ENCODE results near the gene NUDT8. TPM values are rescaled to one million over a fixed set of nuclear protein-coding genes. Genes with fewer than 3 reads are reported as not detected.

NUDT8 gene
- total RNA-seq, 1 donor from 2014 or later: 3.0 TPM

GRCh38 chr11:67648140-67648795, 18.5 kb upstream of the NUDT8 start:
- FAIRE-seq (no peak), DNase-seq (ENCODE audit: low read depth) (no peak)
- Histone ChIP-seq H3K4me2 (ENCODE audit: low read length) (no peak overlapping the region), H3K27me3 (ENCODE audit: insufficient read depth, low read length) (peaks cover 2% of the 10 kb centered on the region), H3K4me1 (ENCODE audit: insufficient read depth, low read length) (no peaks in the 10 kb centered on the region), H3K9ac (ENCODE audit: low read length) (no peak overlapping the region), H3K4me3 (ENCODE audit: insufficient read depth, low read depth, low read length) (no peak overlapping the region), H3K79me2 (ENCODE audit: insufficient read depth, low read length) (no peaks in the 10 kb centered on the region), H2AFZ (ENCODE audit: low read depth, low read length) (no peak overlapping the region), H3K9me3 (ENCODE audit: insufficient read depth, low read depth, low read length) (peaks cover 3% of the 10 kb centered on the region), H3K36me3 (ENCODE audit: insufficient read depth, low read length) (no peaks in the 10 kb centered on the region), H3K27ac (ENCODE audit: low read depth, low read length) (no peak overlapping the region), H4K20me1 (ENCODE audit: insufficient read depth, low read length) (no peaks in the 10 kb centered on the region)
- no peaks in the 10 kb centered on the region for H3K4me1 Mint-ChIP-seq (ENCODE audit: low read depth, unreplicated experiment)
- H3K36me3 Mint-ChIP-seq (ENCODE audit: low read depth, unreplicated experiment): no peaks in the 10 kb centered on the region
- peaks cover 2% of the 10 kb centered on the region for H3K9me3 Mint-ChIP-seq (ENCODE audit: unreplicated experiment)
- no peak for TF ChIP-seq EZH2 (IDR thresholded peaks at IDR 0.05; ENCODE audit: insufficient read depth, low read length)
- no peak for TF ChIP-seq CTCF (IDR thresholded peaks at IDR 0.05; ENCODE audit: insufficient read depth, low read depth, low read length)
- H3K27ac Mint-ChIP-seq (ENCODE audit: unreplicated experiment): no peak overlapping the region
- no peak overlapping the region for H3K4me3 Mint-ChIP-seq (ENCODE audit: unreplicated experiment)
- H3K27me3 Mint-ChIP-seq (ENCODE audit: low read depth, unreplicated experiment): peaks cover 15% of the 10 kb centered on the region

GRCh38 chr11:67647471-67647870, 17.7 kb upstream of the NUDT8 start:
- peaks cover 6% of the 10 kb centered on the region for H3K9me3 Mint-ChIP-seq (ENCODE audit: unreplicated experiment)
- Histone ChIP-seq H3K9ac (ENCODE audit: low read length) (no peak overlapping the region), H4K20me1 (ENCODE audit: insufficient read depth, low read length) (no peaks in the 10 kb centered on the region), H3K4me2 (ENCODE audit: low read length) (no peak overlapping the region), H3K36me3 (ENCODE audit: insufficient read depth, low read length) (no peaks in the 10 kb centered on the region), H3K27ac (ENCODE audit: low read depth, low read length) (no peak overlapping the region), H3K4me3 (ENCODE audit: insufficient read depth, low read depth, low read length) (no peak overlapping the region), H3K9me3 (ENCODE audit: insufficient read depth, low read depth, low read length) (peaks cover 3% of the 10 kb centered on the region), H2AFZ (ENCODE audit: low read depth, low read length) (no peak overlapping the region), H3K4me1 (ENCODE audit: insufficient read depth, low read length) (no peaks in the 10 kb centered on the region), H3K79me2 (ENCODE audit: insufficient read depth, low read length) (no peaks in the 10 kb centered on the region), H3K27me3 (ENCODE audit: insufficient read depth, low read length) (peaks cover 2% of the 10 kb centered on the region)
- no peak for DNase-seq (ENCODE audit: low read depth)
- no peaks in the 10 kb centered on the region for H3K4me1 Mint-ChIP-seq (ENCODE audit: low read depth, unreplicated experiment)
- no peak for FAIRE-seq
- H3K4me3 Mint-ChIP-seq (ENCODE audit: unreplicated experiment): no peak overlapping the region
- no peak for TF ChIP-seq EZH2 (IDR thresholded peaks at IDR 0.05; ENCODE audit: insufficient read depth, low read length)
- no peak for TF ChIP-seq CTCF (IDR thresholded peaks at IDR 0.05; ENCODE audit: insufficient read depth, low read depth, low read length)
- no peaks in the 10 kb centered on the region for H3K36me3 Mint-ChIP-seq (ENCODE audit: low read depth, unreplicated experiment)
- no peak overlapping the region for H3K27ac Mint-ChIP-seq (ENCODE audit: unreplicated experiment)
- peaks cover 15% of the 10 kb centered on the region for H3K27me3 Mint-ChIP-seq (ENCODE audit: low read depth, unreplicated experiment)

All from astrocyte (in vitro differentiated cells and primary cell).